Testis (tissue), 3 donors: ENCODE results near the gene C1orf116. TPM values are rescaled to one million over a fixed set of nuclear protein-coding genes. Genes with fewer than 3 reads are reported as not detected.

Experiments used
- DNase-seq: peaks from one replicate; pipeline ENCODE4 v3.0.0-alpha.2; 2019
- H3K27ac ChIP-seq, 2 donors: fragments of 200-600 bp; sonication (generic); one replicate each; pipeline ENCODE4 v1.5.1; 2019
- H3K27me3 ChIP-seq: fragments of 200-600 bp; sonication (generic); one replicate; pipeline ENCODE4 v1.5.1; 2019
- H3K36me3 ChIP-seq: fragments of 200-600 bp; sonication (generic); one replicate; pipeline ENCODE4 v1.5.1; 2017; ENCODE audit warnings: low read depth; ENCODE audit errors: missing control alignments
- H3K4me1 ChIP-seq: fragments of 200-600 bp; sonication (generic); one replicate; pipeline ENCODE4 v1.5.1; 2019
- H3K4me3 ChIP-seq, 2 donors: fragments of 200-600 bp; sonication (generic); one replicate each; pipeline ENCODE4 v1.5.1; 2017 to 2019
- H3K9me3 ChIP-seq: fragments of 200-600 bp; sonication (generic); one replicate; pipeline ENCODE4 v1.5.1; 2017
- CTCF ChIP-seq, 3 experiments: fragments of 450-650 bp in 2 of 3; fragments of 200-600 bp in 1 of 3; sonication (generic) in 1 of 3; IDR thresholded peaks; one replicate each; pipeline ENCODE4 v1.5.1; 2016 to 2019; ENCODE audit warnings: antibody characterized with exemption in 3 of 3, mild to moderate bottlenecking in 2 of 3, moderate library complexity in 1 of 3
- POLR2A ChIP-seq: fragments of 450-650 bp; IDR thresholded peaks from one replicate; pipeline ENCODE4 v1.6.1; 2017; ENCODE audit warnings: antibody characterized with exemption, mild to moderate bottlenecking, moderate library complexity
- WGBS, 2 donors: methylation state at CpG; one replicate each; pipeline ENCODE4 v1.1.5; 2018; 5-methylcytosine and 5-hydroxymethylcytosine counted together
- intact Hi-C: fragments of 100-400 bp; cut with DNase I; formaldehyde crosslinking; loops from one replicate; pipeline ENCODE4 v1.15.1; 2023; ENCODE audit warnings: low total_unique reads
- polyA plus RNA-seq: library from polyadenylated mRNA; stranded (reverse); fragments of 350-450 nt; fragmentation: Illumina TruSeq; extraction: RNeasy Lipid Tissue Mini Kit (QIAGEN cat#74804); gene quantifications from one replicate; pipeline ENCODE4 v1.2.3, GENCODE V29; 2014; ENCODE audit warnings: low read depth, low replicate concordance; ENCODE audit not compliant: insufficient read depth
- total RNA-seq, 2 donors: library from RNA; depleted of rRNA; stranded (reverse); fragments of >200 nt; gene quantifications; one replicate each; pipeline ENCODE4 v1.2.3, GENCODE V29; 2016

The C1orf116 gene
- total and polyA plus RNA-seq, 3 donors from 2014 or later = 0.31 to 0.88 (median 0.71) TPM

- WGBS, 2 donors = 85 to 92% methylated on average over 1 of the region's 1 CpG
- TF ChIP-seq POLR2A (no peak), CTCF (IDR thresholded peaks at IDR 0.05) (no peak)
- H3K4me3 ChIP-seq = no peak overlapping the region
- intact Hi-C loops = no loop called here
- H3K27me3 ChIP-seq = no peaks in the 10 kb centered on the region
- DNase-seq = no peak
- no peak overlapping the region for H3K27ac ChIP-seq
- no peaks in the 10 kb centered on the region for H3K9me3 ChIP-seq
- H3K4me1 ChIP-seq = peaks cover 14% of the 10 kb centered on the region
- no peaks in the 10 kb centered on the region for H3K36me3 ChIP-seq
Measured at GRCh38 chr1:207027921-207028320, 4.6 kb downstream of the C1orf116 start.

- WGBS, 2 donors = 95 to 96% methylated on average over 17 to 18 of the region's 18 CpGs
- intact Hi-C loops = no loop called here
- H3K36me3 ChIP-seq = no peaks in the 10 kb centered on the region
- no peaks in the 10 kb centered on the region for H3K27me3 ChIP-seq
- peaks cover 14% of the 10 kb centered on the region for H3K4me1 ChIP-seq
- H3K27ac ChIP-seq = no peak overlapping the region
- TF ChIP-seq POLR2A (no peak), CTCF (IDR thresholded peaks at IDR 0.05) (no peak)
- no peaks in the 10 kb centered on the region for H3K9me3 ChIP-seq
- no peak for DNase-seq
- no peak overlapping the region for H3K4me3 ChIP-seq
Measured at GRCh38 chr1:207027206-207027777, 5.3 kb downstream of the C1orf116 start.

GRCh38 chr1:207026104-207026534, 6.4 kb downstream of the C1orf116 start:
- TF ChIP-seq CTCF (IDR thresholded peaks at IDR 0.05) = no peak
- no peak for TF ChIP-seq POLR2A
- no peaks in the 10 kb centered on the region for H3K9me3 ChIP-seq
- peaks cover 14% of the 10 kb centered on the region for H3K4me1 ChIP-seq
- no peak overlapping the region for H3K27ac ChIP-seq
- no peak for DNase-seq
- no peaks in the 10 kb centered on the region for H3K36me3 ChIP-seq
- WGBS, 2 donors = 38 to 43% methylated on average over 4 of the region's 4 CpGs
- intact Hi-C loops = no loop called here
- H3K4me3 ChIP-seq = no peak overlapping the region
- no peaks in the 10 kb centered on the region for H3K27me3 ChIP-seq

GRCh38 chr1:207025146-207025880, 7.2 kb downstream of the C1orf116 start:
- H3K9me3 ChIP-seq = no peaks in the 10 kb centered on the region

More at GRCh38 chr1:207025146-207025880, 7.2 kb downstream of the C1orf116 start:
- peaks cover 14% of the 10 kb centered on the region for H3K4me1 ChIP-seq
- no peaks in the 10 kb centered on the region for H3K36me3 ChIP-seq
- no peak overlapping the region for H3K4me3 ChIP-seq
- TF ChIP-seq POLR2A (no peak), CTCF (IDR thresholded peaks at IDR 0.05) (no peak)
- intact Hi-C loops = no loop called here
- no peak for DNase-seq
- H3K27ac ChIP-seq = no peak overlapping the region
- no peaks in the 10 kb centered on the region for H3K27me3 ChIP-seq
- WGBS, 2 donors = 40 to 59% methylated on average over 5 of the region's 5 CpGs
